K562 (cell line): ENCODE results near the gene SUPT20HL2. TPM values are rescaled to one million over a fixed set of nuclear protein-coding genes. Genes with fewer than 3 reads are reported as not detected.

ENCODE experiments used
- ATAC-seq: fragments of 200-7000 bp; cut with Tn5 transposase; 3 replicates; pipeline ENCODE4 v1.9.1; 2020; ENCODE audit warnings: moderate library complexity
- BruUV-seq: library from RNA; stranded (reverse); fragments of 400-500 nt; replicated peaks from 2 replicates; lab custom pipeline; 2021; lab: Mats Ljungman, UMichigan
- CTCF ChIA-PET: fragments of 300-600 bp; formaldehyde crosslinking; extraction: SDS; loops from one replicate; lab custom pipeline; 2021; ENCODE audit warnings: low intra/inter-chr PET ratio; lab: Yijun Ruan, JAX
- POLR2A ChIA-PET: fragments of 300-600, 350-650 bp; sonication (Branson Sonifier 250); formaldehyde crosslinking; extraction: SDS; loops from one replicate; lab custom pipeline; 2021; ENCODE audit warnings: antibody characterized with exemption, inconsistent platforms; lab: Yijun Ruan, JAX
- DNase-seq, 4 experiments: peaks; one replicate each; pipeline versions ENCODE4 v3.0.0 to v3.0.0-alpha.2; 2011 to 2018; ENCODE audit warnings: low spot score in 3 of 4, mixed read lengths in 3 of 4; ENCODE audit errors: extremely low read depth in 1 of 4
- FAIRE-seq: peaks from 2 replicates; lab custom pipeline; 2011; peaks lifted over from hg19 to GRCh38; lab: Jason Lieb, UNC
- H2AFZ ChIP-seq: 2 replicates; pipeline ENCODE4 v1.6.0; 2011; ENCODE audit warnings: low read depth, low read length, control low read depth, inconsistent platforms
- H3K27ac ChIP-seq: fragments of 200-600 bp; 3 replicates; pipeline ENCODE4 v1.8.0; 2011; ENCODE audit warnings: low read depth, mild to moderate bottlenecking, control low read depth, inconsistent platforms, low read length, moderate library complexity, mixed read lengths; ENCODE audit errors: extremely low read depth
- H3K27me3 ChIP-seq, 2 experiments: fragments of 300-600 bp in 1 of 2; 2 replicates in 1 of 2; 3 replicates in 1 of 2; pipeline versions ENCODE4 v1.6.0 to v1.8.0; 2011; ENCODE audit warnings: inconsistent platforms in 2 of 2, low read length in 2 of 2, mild to moderate bottlenecking in 1 of 2, mixed read lengths in 1 of 2, moderate library complexity in 1 of 2; ENCODE audit not compliant: control insufficient read depth in 2 of 2, insufficient read depth in 2 of 2
- H3K36me3 ChIP-seq: fragments of 300-600 bp; 3 replicates; pipeline ENCODE4 v1.8.0; 2011; ENCODE audit warnings: mild to moderate bottlenecking, low read length, inconsistent platforms; ENCODE audit not compliant: control insufficient read depth, insufficient read depth
- H3K4me1 ChIP-seq, 2 experiments: fragments of 200-600 bp in 1 of 2; replicated peaks in 1 of 2; 2 replicates in 1 of 2; 3 replicates in 1 of 2; pipeline versions ENCODE4 v1.5.1 to v1.8.0; 2011; ENCODE audit warnings: inconsistent platforms in 2 of 2, low read length in 2 of 2, mild to moderate bottlenecking in 1 of 2, mixed read lengths in 1 of 2, moderate library complexity in 1 of 2; ENCODE audit not compliant: control insufficient read depth in 2 of 2, insufficient read depth in 2 of 2
- H3K4me2 ChIP-seq: 2 replicates; pipeline ENCODE4 v1.6.1; 2011; ENCODE audit warnings: low read length, control low read depth, inconsistent platforms, mixed read lengths; ENCODE audit not compliant: insufficient read depth
- H3K4me3 ChIP-seq: fragments of 200-600 bp; sonication (generic), shearing (Covaris generic); 2 replicates; pipeline ENCODE4 v1.5.1; 2016; ENCODE audit warnings: control low read depth, inconsistent platforms
- H3K79me2 ChIP-seq: fragments of 200-600 bp; 3 replicates; pipeline ENCODE4 v1.8.0; 2011; ENCODE audit warnings: low read length, inconsistent platforms; ENCODE audit not compliant: control insufficient read depth, insufficient read depth
- H3K9ac ChIP-seq, 2 experiments: 2 replicates each; pipeline versions ENCODE4 v1.6.0 to v1.6.1; 2011; ENCODE audit warnings: low read depth in 2 of 2, low read length in 2 of 2, control low read depth in 1 of 2, inconsistent platforms in 1 of 2, mild to moderate bottlenecking in 1 of 2, mixed read lengths in 1 of 2; ENCODE audit not compliant: insufficient read depth in 1 of 2
- H3K9me1 ChIP-seq: one replicate; pipeline ENCODE4 v1.6.0; 2011; ENCODE audit warnings: inconsistent platforms, mild to moderate bottlenecking, low read length, moderate library complexity; ENCODE audit not compliant: control insufficient read depth, insufficient read depth
- H3K9me3 ChIP-seq: replicated peaks from 2 replicates; pipeline ENCODE4 v1.5.1; 2011; ENCODE audit warnings: low read depth, low read length, inconsistent platforms; ENCODE audit not compliant: control insufficient read depth, insufficient read depth
- H4K20me1 ChIP-seq: replicated peaks from 2 replicates; pipeline ENCODE4 v1.6.1; 2011; ENCODE audit warnings: low read length, inconsistent platforms, mixed read lengths; ENCODE audit not compliant: control insufficient read depth, insufficient read depth
- GATA2 ChIP-seq: sonication (generic); formaldehyde crosslinking; IDR thresholded peaks from 2 replicates; pipeline ENCODE4 v1.4.0; 2020; ENCODE audit warnings: mild to moderate bottlenecking, missing genetic modification reagents
- POLR2A ChIP-seq: fragments of 450-650 bp; conservative IDR thresholded peaks from 2 replicates; pipeline ENCODE4 v1.6.1; 2016
- PURB ChIP-seq: sonication (generic); formaldehyde crosslinking; IDR thresholded peaks from 2 replicates; pipeline ENCODE4 v1.9.0; 2021; ENCODE audit warnings: low read depth, mild to moderate bottlenecking, missing genetic modification reagents
- ZNF785 ChIP-seq: fragments of 250-450 bp; sonication (Bioruptor Pico); IDR thresholded peaks from 2 replicates; pipeline ENCODE4 v1.4.0; 2020; ENCODE audit warnings: mild to moderate bottlenecking
- WGBS: fragments of 100-300 bp; shearing (Covaris generic); methylation state at CpG from one replicate; pipeline ENCODE4 v1.1.6; 2016; ENCODE audit warnings: low coverage, mixed read lengths; ENCODE audit not compliant: insufficient coverage; ENCODE audit errors: missing lambda C conversion rate; 5-methylcytosine and 5-hydroxymethylcytosine counted together
- in situ Hi-C: fragments of 300-500 bp; cut with MboI; formaldehyde crosslinking; loops from 4 replicates; pipeline ENCODE4 v1.15.0; 2018; ENCODE audit warnings: inconsistent platforms, mixed read lengths
- intact Hi-C: fragments of 100-400 bp; cut with micrococcal nuclease; formaldehyde crosslinking; loops from 2 replicates; pipeline ENCODE4 v1.14.2; 2022
- polyA plus RNA-seq, 8 experiments: library from polyadenylated mRNA; depleted of rRNA in 4 of 8; stranded (reverse) in 5 of 8; unstranded in 3 of 8; fragments of >200 nt; fragmentation: Nextera tagmentation in 2 of 8; fragmentation: Illumina TruSeq in 1 of 8; extraction: Ambion mirVana in 2 of 8; extraction: Trizol in 1 of 8; gene quantifications; 2 replicates each; pipeline versions ENCODE4 v1.2.1 to v1.2.3, GENCODE V29; 2011 to 2014; ENCODE audit warnings: inconsistent platforms in 1 of 8, missing spikeins in 1 of 8
- total RNA-seq, 7 experiments: library from RNA; depleted of rRNA in 6 of 7; stranded (reverse); fragments of >200 nt in 6 of 7; fragmentation: Illumina TruSeq in 2 of 7; extraction: Trizol in 2 of 7; gene quantifications; 2 replicates each; pipeline versions ENCODE4 v1.2.1 to v1.2.3, GENCODE V29; 2011 to 2021; ENCODE audit warnings: low replicate concordance in 1 of 7
- TF ChIP-seq, protein P1 (sequence below), 2 experiments: fragments of 450-650 bp; IDR thresholded peaks; 2 replicates each; pipeline ENCODE4 v1.6.1; 2018; ENCODE audit warnings: mild to moderate bottlenecking in 2 of 2, low read depth in 1 of 2; ENCODE audit not compliant: partially characterized antibody in 2 of 2
- TF ChIP-seq, protein P2 (sequence below): sonication (generic); formaldehyde crosslinking; IDR thresholded peaks from 2 replicates; pipeline ENCODE4 v1.9.0; 2022; ENCODE audit warnings: mild to moderate bottlenecking, missing genetic modification reagents

Gene SUPT20HL2
- total and polyA plus RNA-seq, 9 of the 15 experiments (the other 6 are each of a cell fraction or from before 2014, with no cell fraction given) = 0.04 TPM; not detected in 8

DNA sequence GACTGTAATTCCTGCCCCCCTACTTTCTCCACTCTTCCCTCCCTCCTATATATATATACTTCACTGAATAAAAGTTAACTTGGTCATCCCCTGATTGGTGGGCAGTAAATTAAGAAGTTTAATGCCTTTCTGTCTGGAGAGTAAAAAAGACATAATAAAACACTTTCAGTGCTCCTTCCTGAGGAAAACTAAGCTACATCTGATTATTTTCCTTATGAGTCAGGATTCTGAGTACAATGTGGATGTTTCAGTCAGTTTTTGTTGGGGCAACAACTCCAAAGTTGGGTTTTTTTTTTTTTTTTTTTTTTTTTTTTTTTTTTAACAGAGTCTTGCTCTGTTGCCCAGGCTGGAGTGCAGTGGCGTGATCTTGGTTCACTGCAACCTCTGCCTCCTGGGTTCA, 22.0 kb upstream of the SUPT20HL2 start:
- Histone ChIP-seq H3K4me2 (no peak overlapping the region), H2AFZ (no peak overlapping the region), H3K27me3 (no peaks in the 10 kb centered on the region), H3K4me1 (no peaks in the 10 kb centered on the region), H3K79me2 (no peaks in the 10 kb centered on the region), H3K4me3 (no peak overlapping the region), H3K27ac (no peak overlapping the region), H3K9me1 (no peaks in the 10 kb centered on the region), H4K20me1 (no peaks in the 10 kb centered on the region), H3K9ac (no peak overlapping the region), H3K9me3 (no peaks in the 10 kb centered on the region), H3K36me3 (no peaks in the 10 kb centered on the region)
- ChIA-PET CTCF (no interaction called here), POLR2A (no interaction called here)
- DNase-seq (no peak), FAIRE-seq (no peak), ATAC-seq (no peak)
- intact Hi-C loops (no loop called here), in situ Hi-C loops (no loop called here)
- TF ChIP-seq POLR2A = no peak
- TF ChIP-seq ZNF785 (CRISPR knock-in tag) = no peak
- no peak for TF ChIP-seq GATA2 (CRISPR knock-in tag)
- no peak for TF ChIP-seq PURB
- TF ChIP-seq, protein P1, sequence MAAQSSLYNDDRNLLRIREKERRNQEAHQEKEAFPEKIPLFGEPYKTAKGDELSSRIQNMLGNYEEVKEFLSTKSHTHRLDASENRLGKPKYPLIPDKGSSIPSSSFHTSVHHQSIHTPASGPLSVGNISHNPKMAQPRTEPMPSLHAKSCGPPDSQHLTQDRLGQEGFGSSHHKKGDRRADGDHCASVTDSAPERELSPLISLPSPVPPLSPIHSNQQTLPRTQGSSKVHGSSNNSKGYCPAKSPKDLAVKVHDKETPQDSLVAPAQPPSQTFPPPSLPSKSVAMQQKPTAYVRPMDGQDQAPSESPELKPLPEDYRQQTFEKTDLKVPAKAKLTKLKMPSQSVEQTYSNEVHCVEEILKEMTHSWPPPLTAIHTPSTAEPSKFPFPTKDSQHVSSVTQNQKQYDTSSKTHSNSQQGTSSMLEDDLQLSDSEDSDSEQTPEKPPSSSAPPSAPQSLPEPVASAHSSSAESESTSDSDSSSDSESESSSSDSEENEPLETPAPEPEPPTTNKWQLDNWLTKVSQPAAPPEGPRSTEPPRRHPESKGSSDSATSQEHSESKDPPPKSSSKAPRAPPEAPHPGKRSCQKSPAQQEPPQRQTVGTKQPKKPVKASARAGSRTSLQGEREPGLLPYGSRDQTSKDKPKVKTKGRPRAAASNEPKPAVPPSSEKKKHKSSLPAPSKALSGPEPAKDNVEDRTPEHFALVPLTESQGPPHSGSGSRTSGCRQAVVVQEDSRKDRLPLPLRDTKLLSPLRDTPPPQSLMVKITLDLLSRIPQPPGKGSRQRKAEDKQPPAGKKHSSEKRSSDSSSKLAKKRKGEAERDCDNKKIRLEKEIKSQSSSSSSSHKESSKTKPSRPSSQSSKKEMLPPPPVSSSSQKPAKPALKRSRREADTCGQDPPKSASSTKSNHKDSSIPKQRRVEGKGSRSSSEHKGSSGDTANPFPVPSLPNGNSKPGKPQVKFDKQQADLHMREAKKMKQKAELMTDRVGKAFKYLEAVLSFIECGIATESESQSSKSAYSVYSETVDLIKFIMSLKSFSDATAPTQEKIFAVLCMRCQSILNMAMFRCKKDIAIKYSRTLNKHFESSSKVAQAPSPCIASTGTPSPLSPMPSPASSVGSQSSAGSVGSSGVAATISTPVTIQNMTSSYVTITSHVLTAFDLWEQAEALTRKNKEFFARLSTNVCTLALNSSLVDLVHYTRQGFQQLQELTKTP (IDR thresholded peaks at IDR 0.05; ENCODE audit: low read depth in 1 of 2, partially characterized antibody in 2 of 2) = no peak
- TF ChIP-seq, protein P2, sequence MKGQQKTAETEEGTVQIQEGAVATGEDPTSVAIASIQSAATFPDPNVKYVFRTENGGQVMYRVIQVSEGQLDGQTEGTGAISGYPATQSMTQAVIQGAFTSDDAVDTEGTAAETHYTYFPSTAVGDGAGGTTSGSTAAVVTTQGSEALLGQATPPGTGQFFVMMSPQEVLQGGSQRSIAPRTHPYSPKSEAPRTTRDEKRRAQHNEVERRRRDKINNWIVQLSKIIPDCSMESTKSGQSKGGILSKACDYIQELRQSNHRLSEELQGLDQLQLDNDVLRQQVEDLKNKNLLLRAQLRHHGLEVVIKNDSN (CRISPR knock-in tag) = no peak
- BruUV-seq = no TSS peak
- no CpG with 5 or more reads among the region's 1 CpG for WGBS
